ENCODE measurements around the gene SLC7A4.

DNA sequence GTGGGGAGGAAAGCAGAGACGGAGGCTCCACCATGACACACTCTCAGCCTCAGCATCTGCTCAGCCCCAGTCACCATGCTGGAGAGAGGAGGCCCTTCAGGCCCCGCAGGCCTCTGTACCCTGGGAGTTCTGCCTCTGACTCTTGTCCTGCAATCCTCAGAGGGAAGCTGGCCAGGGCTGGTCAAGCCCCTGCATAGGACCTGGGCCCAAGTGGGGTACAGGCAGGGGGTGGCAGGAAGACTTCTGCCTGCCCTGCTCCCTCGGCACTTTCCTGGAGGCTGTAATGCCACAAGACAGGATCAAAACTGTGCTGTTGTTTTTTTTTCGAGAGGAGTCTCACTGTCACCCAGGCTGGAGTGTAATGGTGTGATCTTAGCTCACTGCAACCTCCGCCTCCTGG lies 47.1 kb upstream of the SLC7A4 start:
- TF ChIP-seq, protein P1, sequence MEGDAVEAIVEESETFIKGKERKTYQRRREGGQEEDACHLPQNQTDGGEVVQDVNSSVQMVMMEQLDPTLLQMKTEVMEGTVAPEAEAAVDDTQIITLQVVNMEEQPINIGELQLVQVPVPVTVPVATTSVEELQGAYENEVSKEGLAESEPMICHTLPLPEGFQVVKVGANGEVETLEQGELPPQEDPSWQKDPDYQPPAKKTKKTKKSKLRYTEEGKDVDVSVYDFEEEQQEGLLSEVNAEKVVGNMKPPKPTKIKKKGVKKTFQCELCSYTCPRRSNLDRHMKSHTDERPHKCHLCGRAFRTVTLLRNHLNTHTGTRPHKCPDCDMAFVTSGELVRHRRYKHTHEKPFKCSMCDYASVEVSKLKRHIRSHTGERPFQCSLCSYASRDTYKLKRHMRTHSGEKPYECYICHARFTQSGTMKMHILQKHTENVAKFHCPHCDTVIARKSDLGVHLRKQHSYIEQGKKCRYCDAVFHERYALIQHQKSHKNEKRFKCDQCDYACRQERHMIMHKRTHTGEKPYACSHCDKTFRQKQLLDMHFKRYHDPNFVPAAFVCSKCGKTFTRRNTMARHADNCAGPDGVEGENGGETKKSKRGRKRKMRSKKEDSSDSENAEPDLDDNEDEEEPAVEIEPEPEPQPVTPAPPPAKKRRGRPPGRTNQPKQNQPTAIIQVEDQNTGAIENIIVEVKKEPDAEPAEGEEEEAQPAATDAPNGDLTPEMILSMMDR (IDR thresholded peaks at IDR 0.05), result no peak
- TF ChIP-seq POLR2A (IDR thresholded peaks at IDR 0.05), result no peak
- no peak for TF ChIP-seq POLR2AphosphoS5 (IDR thresholded peaks at IDR 0.05)
